HAP-1 (cell line): ENCODE data around the gene RIMBP2.

Experiments
- DNase-seq, 2 experiments: peaks; one replicate each; pipeline ENCODE4 v3.0.0-alpha.2; 2016 to 2020; ENCODE audit warnings: low spot score in 2 of 2
- H3K27me3 ChIP-seq: fragments of 250-450 bp; sonication (Bioruptor Pico); 2 replicates; pipeline ENCODE4 v1.5.1; 2020; ENCODE audit warnings: low read depth, mild to moderate bottlenecking, moderate library complexity
- H3K36me3 ChIP-seq: fragments of 250-450 bp; sonication (Bioruptor Pico); replicated peaks from 2 replicates; pipeline ENCODE4 v1.5.1; 2020; ENCODE audit warnings: mild to moderate bottlenecking
- H3K4me1 ChIP-seq: fragments of 250-450 bp; sonication (Bioruptor Pico); 2 replicates; pipeline ENCODE4 v1.5.1; 2020; ENCODE audit warnings: mild to moderate bottlenecking
- H3K4me3 ChIP-seq: fragments of 250-450 bp; sonication (Bioruptor Pico); 2 replicates; pipeline ENCODE4 v1.5.1; 2020; ENCODE audit warnings: mild to moderate bottlenecking, moderate library complexity
- H3K9me3 ChIP-seq: fragments of 250-450 bp; sonication (Bioruptor Pico); 2 replicates; pipeline ENCODE4 v1.5.1; 2020; ENCODE audit warnings: mild to moderate bottlenecking, moderate library complexity
- in situ Hi-C: fragments of 300-500 bp; cut with MboI; formaldehyde crosslinking; loops from 3 replicates; pipeline ENCODE4 v1.14.3; 2020; ENCODE audit warnings: low sequenced_read_pairs, inconsistent platforms, mixed read lengths

The RIMBP2 gene

GRCh38 chr12:130571734-130572133 is 144.4 kb downstream of the RIMBP2 start:
- Histone ChIP-seq H3K27me3 (no peaks in the 10 kb centered on the region), H3K9me3 (no peaks in the 10 kb centered on the region), H3K4me1 (no peaks in the 10 kb centered on the region), H3K36me3 (no peaks in the 10 kb centered on the region), H3K4me3 (no peak overlapping the region)
- in situ Hi-C loops, result no loop called here
- no peak for DNase-seq

- in situ Hi-C loops, result no loop called here
- Histone ChIP-seq H3K9me3 (no peaks in the 10 kb centered on the region), H3K36me3 (no peaks in the 10 kb centered on the region), H3K4me3 (no peak overlapping the region), H3K4me1 (no peaks in the 10 kb centered on the region), H3K27me3 (no peaks in the 10 kb centered on the region)
- no peak for DNase-seq
Observed at GRCh38 chr12:130571089-130571488, 145.0 kb downstream of the RIMBP2 start.

- no peak overlapping the region for H3K4me3 ChIP-seq
- no peaks in the 10 kb centered on the region for H3K9me3 ChIP-seq
- DNase-seq, result no peak
- in situ Hi-C loops, result no loop called here
- no peaks in the 10 kb centered on the region for H3K27me3 ChIP-seq
- no peaks in the 10 kb centered on the region for H3K36me3 ChIP-seq
- no peaks in the 10 kb centered on the region for H3K4me1 ChIP-seq
Observed at GRCh38 chr12:130569521-130569920, 146.6 kb downstream of the RIMBP2 start.

GRCh38 chr12:130568501-130568900 is 147.6 kb downstream of the RIMBP2 start:
- in situ Hi-C loops, result no loop called here
- no peaks in the 10 kb centered on the region for H3K36me3 ChIP-seq
- no peak overlapping the region for H3K4me3 ChIP-seq
- H3K4me1 ChIP-seq, result no peaks in the 10 kb centered on the region
- H3K27me3 ChIP-seq, result no peaks in the 10 kb centered on the region
- H3K9me3 ChIP-seq, result no peaks in the 10 kb centered on the region
- DNase-seq, result no peak

- Histone ChIP-seq H3K36me3 (no peaks in the 10 kb centered on the region), H3K4me3 (no peak overlapping the region), H3K27me3 (no peaks in the 10 kb centered on the region), H3K4me1 (no peaks in the 10 kb centered on the region), H3K9me3 (no peaks in the 10 kb centered on the region)
- no peak for DNase-seq
- in situ Hi-C loops, result no loop called here
Observed at GRCh38 chr12:130568041-130568440, 148.1 kb downstream of the RIMBP2 start.

- Histone ChIP-seq H3K27me3 (no peaks in the 10 kb centered on the region), H3K9me3 (no peaks in the 10 kb centered on the region), H3K36me3 (no peaks in the 10 kb centered on the region), H3K4me1 (no peaks in the 10 kb centered on the region), H3K4me3 (no peak overlapping the region)
- in situ Hi-C loops, result no loop called here
- DNase-seq, result no peak
Observed at GRCh38 chr12:130566446-130567155, 149.5 kb downstream of the RIMBP2 start.

- Histone ChIP-seq H3K4me3 (no peak overlapping the region), H3K27me3 (no peaks in the 10 kb centered on the region), H3K4me1 (no peaks in the 10 kb centered on the region), H3K36me3 (no peaks in the 10 kb centered on the region), H3K9me3 (no peaks in the 10 kb centered on the region)
- no peak for DNase-seq
- in situ Hi-C loops, result no loop called here
Observed at GRCh38 chr12:130565189-130565588, 150.9 kb downstream of the RIMBP2 start.

- Histone ChIP-seq H3K4me3 (no peak overlapping the region), H3K27me3 (no peaks in the 10 kb centered on the region), H3K9me3 (no peaks in the 10 kb centered on the region), H3K4me1 (no peaks in the 10 kb centered on the region), H3K36me3 (no peaks in the 10 kb centered on the region)
- DNase-seq, result no peak
- in situ Hi-C loops, result no loop called here
Observed at GRCh38 chr12:130563323-130563722, 152.8 kb downstream of the RIMBP2 start.

- no peaks in the 10 kb centered on the region for H3K9me3 ChIP-seq
- no peaks in the 10 kb centered on the region for H3K27me3 ChIP-seq
- DNase-seq, result no peak
- H3K36me3 ChIP-seq, result no peaks in the 10 kb centered on the region
- no peaks in the 10 kb centered on the region for H3K4me1 ChIP-seq
- no peak overlapping the region for H3K4me3 ChIP-seq
- in situ Hi-C loops, result no loop called here
Observed at GRCh38 chr12:130562716-130563115, 153.4 kb downstream of the RIMBP2 start.

- no peaks in the 10 kb centered on the region for H3K9me3 ChIP-seq
Observed at GRCh38 chr12:130560321-130560720, 155.8 kb downstream of the RIMBP2 start.

GRCh38 chr12:130559806-130560205 is 156.3 kb downstream of the RIMBP2 start:
- peaks cover 2% of the 10 kb centered on the region; the same call in 1 of the 2 replicates for H3K27me3 ChIP-seq
- DNase-seq, result no peak

More at GRCh38 chr12:130560321-130560720, 155.8 kb downstream of the RIMBP2 start:
- Histone ChIP-seq H3K4me3 (no peak overlapping the region), H3K36me3 (no peaks in the 10 kb centered on the region), H3K27me3 (no peaks in the 10 kb centered on the region; the same call in 1 of the 2 replicates), H3K4me1 (no peaks in the 10 kb centered on the region)
- DNase-seq, result no peak
- in situ Hi-C loops, result no loop called here

GRCh38 chr12:130557886-130558765 is 158.0 kb downstream of the RIMBP2 start:
- H3K27me3 ChIP-seq, result peaks cover 7% of the 10 kb centered on the region; the same call in 1 of the 2 replicates
- no peaks in the 10 kb centered on the region for H3K4me1 ChIP-seq
- no peak overlapping the region for H3K4me3 ChIP-seq
- DNase-seq, result no peak
- no peaks in the 10 kb centered on the region for H3K9me3 ChIP-seq
- no peaks in the 10 kb centered on the region for H3K36me3 ChIP-seq
- in situ Hi-C loops, result no loop called here

More at GRCh38 chr12:130559806-130560205, 156.3 kb downstream of the RIMBP2 start:
- H3K4me1 ChIP-seq, result no peaks in the 10 kb centered on the region
- no peaks in the 10 kb centered on the region for H3K36me3 ChIP-seq
- H3K9me3 ChIP-seq, result no peaks in the 10 kb centered on the region
- H3K4me3 ChIP-seq, result no peak overlapping the region
- in situ Hi-C loops, result no loop called here

- Histone ChIP-seq H3K4me3 (no peak overlapping the region), H3K36me3 (no peaks in the 10 kb centered on the region), H3K4me1 (no peaks in the 10 kb centered on the region), H3K9me3 (no peaks in the 10 kb centered on the region), H3K27me3 (peaks cover 7% of the 10 kb centered on the region; the same call in 1 of the 2 replicates)
- no peak for DNase-seq
- in situ Hi-C loops, result no loop called here
Observed at GRCh38 chr12:130557201-130557600, 158.9 kb downstream of the RIMBP2 start.

GRCh38 chr12:130556486-130557055 is 159.5 kb downstream of the RIMBP2 start:
- in situ Hi-C loops, result no loop called here
- Histone ChIP-seq H3K36me3 (no peaks in the 10 kb centered on the region), H3K27me3 (peaks cover 7% of the 10 kb centered on the region; the same call in 1 of the 2 replicates), H3K4me1 (no peaks in the 10 kb centered on the region), H3K9me3 (no peaks in the 10 kb centered on the region), H3K4me3 (no peak overlapping the region)
- DNase-seq, result no peak
